Smooth muscle cell (in vitro differentiated cells): ENCODE measurements around the gene CC2D1A. TPM values are rescaled to one million over a fixed set of nuclear protein-coding genes. Genes with fewer than 3 reads are reported as not detected.
A peak's percentile ranks its signal among the peaks of the same experiment; 100 is the strongest.

Experiments
- DNase-seq: peaks from one replicate; lab custom pipeline; 2025; ENCODE audit not compliant: unreplicated experiment; lab: John Stamatoyannopoulos, UW
- H2AFZ ChIP-seq: fragments of 200-600 bp; sonication (generic); 2 replicates; pipeline ENCODE4 v1.6.0; 2016; ENCODE audit warnings: antibody characterized with exemption, low read depth, mild to moderate bottlenecking
- H3F3A ChIP-seq: fragments of 200-600 bp; sonication (generic); 2 replicates; pipeline ENCODE4 v1.6.0; 2017; ENCODE audit warnings: antibody characterized with exemption, low read depth
- H3K27ac ChIP-seq: fragments of 200-600 bp; sonication (generic); 2 replicates; pipeline ENCODE4 v1.5.1; 2016; ENCODE audit warnings: low read depth, mild to moderate bottlenecking
- H3K27me3 ChIP-seq: fragments of 200-600 bp; sonication (generic); 2 replicates; pipeline ENCODE4 v1.6.1; 2016; ENCODE audit warnings: low read depth, mild to moderate bottlenecking
- H3K36me3 ChIP-seq: fragments of 200-600 bp; sonication (generic); 2 replicates; pipeline ENCODE4 v1.5.1; 2016; ENCODE audit warnings: low read depth
- H3K4me1 ChIP-seq: fragments of 200-600 bp; sonication (generic); 2 replicates; pipeline ENCODE4 v1.5.1; 2016; ENCODE audit warnings: low read depth
- H3K4me2 ChIP-seq: fragments of 200-600 bp; sonication (generic); 2 replicates; pipeline ENCODE4 v1.6.0; 2016; ENCODE audit warnings: mild to moderate bottlenecking
- H3K4me3 ChIP-seq: fragments of 200-600 bp; sonication (generic); 2 replicates; pipeline ENCODE4 v1.5.1; 2016; ENCODE audit warnings: mild to moderate bottlenecking
- H3K79me2 ChIP-seq: fragments of 200-600 bp; sonication (generic); 2 replicates; pipeline ENCODE4 v1.6.0; 2016; ENCODE audit warnings: low read depth, mild to moderate bottlenecking
- H3K9ac ChIP-seq: fragments of 200-600 bp; sonication (generic); 2 replicates; pipeline ENCODE4 v1.6.0; 2016; ENCODE audit warnings: low read depth
- H3K9me3 ChIP-seq: fragments of 200-600 bp; sonication (generic); replicated peaks from 2 replicates; pipeline ENCODE4 v1.5.1; 2016; ENCODE audit warnings: low read depth
- H4K20me1 ChIP-seq: fragments of 200-600 bp; sonication (generic); 2 replicates; pipeline ENCODE4 v1.6.0; 2016; ENCODE audit warnings: low read depth
- CTCF ChIP-seq: fragments of 200-600 bp; sonication (generic); IDR thresholded peaks from 2 replicates; pipeline ENCODE4 v1.5.1; 2017; ENCODE audit warnings: borderline replicate concordance, mild to moderate bottlenecking, antibody characterized with exemption; ENCODE audit not compliant: insufficient read depth, poor library complexity, severe bottlenecking
- WGBS: methylation state at CpG from one replicate; pipeline ENCODE4 v1.1.7; 2016; ENCODE audit warnings: low lambda C conversion rate; 5-methylcytosine and 5-hydroxymethylcytosine counted together
- microRNA counts: library from miRNA; unstranded; fragments of <30 nt; microRNA quantifications from one replicate; lab custom pipeline; 2016
- microRNA-seq: library from miRNA; unstranded; fragments of <30 nt; microRNA quantifications from one replicate; pipeline ENCODE4, GENCODE V29; 2016; ENCODE audit warnings: borderline number of aligned reads
- polyA plus RNA-seq: library from polyadenylated mRNA; unstranded; fragments of >200 nt; fragmentation: Nextera tagmentation; extraction: Ambion mirVana; gene quantifications from 2 replicates; pipeline ENCODE4 v1.2.1, GENCODE V29; 2016
- small RNA-seq: library from RNA; depleted of rRNA; stranded (forward); fragments of <200 nt; gene quantifications from one replicate; pipeline ENCODE3, GENCODE V24; 2014
- total RNA-seq: library from RNA; depleted of rRNA; stranded (reverse); fragments of >200 nt; gene quantifications from 2 replicates; pipeline ENCODE4 v1.2.3, GENCODE V29; 2014

The CC2D1A gene
- total and polyA plus RNA-seq, 2 experiments from 2014 or later = 8.0 to 26.3 TPM

- H3K79me2 ChIP-seq = no peaks in the 10 kb centered on the region
- no peak overlapping the region for H2AFZ ChIP-seq
- no peaks in the 10 kb centered on the region for H3K36me3 ChIP-seq
- DNase-seq = peak; percentile 50
- H3K9ac ChIP-seq = no peak overlapping the region
- peak overlapping the region; percentile 42 for H3K4me3 ChIP-seq
- no peaks in the 10 kb centered on the region for H4K20me1 ChIP-seq
- no peaks in the 10 kb centered on the region for H3K9me3 ChIP-seq
- no peaks in the 10 kb centered on the region for H3F3A ChIP-seq
- H3K27ac ChIP-seq = no peak overlapping the region
- WGBS = 27% methylated on average over 6 of the region's 12 CpGs
- H3K4me1 ChIP-seq = peaks cover 6% of the 10 kb centered on the region
- H3K27me3 ChIP-seq = no peaks in the 10 kb centered on the region
- peak overlapping the region; percentile 86 for H3K4me2 ChIP-seq
- no peak for TF ChIP-seq CTCF
These were observed 73.2 kb downstream of the CC2D1A start for GRCh38 chr19:13979244-13979615.

GRCh38 chr19:13979686-13980085 is 73.7 kb downstream of the CC2D1A start:
- Histone ChIP-seq H3K79me2 (no peaks in the 10 kb centered on the region), H2AFZ (no peak overlapping the region), H3K4me2 (peak overlapping the region; percentile 86), H3K9me3 (no peaks in the 10 kb centered on the region), H4K20me1 (no peaks in the 10 kb centered on the region), H3K4me1 (peaks cover 6% of the 10 kb centered on the region), H3K4me3 (no peak overlapping the region), H3K27me3 (no peaks in the 10 kb centered on the region), H3K27ac (no peak overlapping the region), H3F3A (no peaks in the 10 kb centered on the region), H3K9ac (no peak overlapping the region), H3K36me3 (no peaks in the 10 kb centered on the region)
- no peak for TF ChIP-seq CTCF
- no peak for DNase-seq
- WGBS = 93% methylated on average over 12 of the region's 12 CpGs

GRCh38 chr19:13980340-13980739 is 74.3 kb downstream of the CC2D1A start:
- H3K9ac ChIP-seq = no peak overlapping the region
- no peak for TF ChIP-seq CTCF
- no peak for DNase-seq
- no peaks in the 10 kb centered on the region for H3F3A ChIP-seq
- H3K27ac ChIP-seq = no peak overlapping the region
- peaks cover 6% of the 10 kb centered on the region for H3K4me1 ChIP-seq
- H3K4me2 ChIP-seq = no peak overlapping the region
- no peak overlapping the region for H2AFZ ChIP-seq
- no peaks in the 10 kb centered on the region for H3K79me2 ChIP-seq
- no peaks in the 10 kb centered on the region for H3K36me3 ChIP-seq
- WGBS = 97% methylated on average over 15 of the region's 15 CpGs
- no peak overlapping the region for H3K4me3 ChIP-seq
- no peaks in the 10 kb centered on the region for H4K20me1 ChIP-seq
- H3K9me3 ChIP-seq = no peaks in the 10 kb centered on the region
- H3K27me3 ChIP-seq = no peaks in the 10 kb centered on the region

MicroRNA genes within 50 kb of the gene (microRNA counts, 767-probe panel; counts per million panel counts)
- microRNA hsa-miR-181c-5p (lab: Ali Mortazavi, UCI) = 6,196 counts per million, percentile 31 among the panel's probes with 10 or more counts

Small RNA genes lying within 50 kb of the gene (microRNA-seq; reads per million reads assigned to microRNA genes)
- 1,026 reads per million, percentile 80 among the genes with 10 or more reads in this experiment for gene MIR181C
- gene MIR181D = 843 reads per million, percentile 77 among the genes with 10 or more reads in this experiment

Small RNA genes lying within 50 kb of the gene (small RNA-seq; reads per million reads assigned to genes)
- gene MIR181C (43.7 reads per million, percentile 95 among the genes with 10 or more reads in this experiment), gene MIR181D (31.8 reads per million, percentile 93 among the genes with 10 or more reads in this experiment)

Other genes with a start within 250 kb of the CC2D1A start
- 17.3 and 20.2 TPM in 2 replicates for gene MRI1, start 141.7 kb upstream of the CC2D1A start, total RNA-seq
- gene MRI1, start 141.7 kb upstream of the CC2D1A start, polyA plus RNA-seq = 9.3 and 11.7 TPM in 2 replicates
- 117 and 192 TPM in 2 replicates for gene C19orf53, start 131.7 kb upstream of the CC2D1A start, total RNA-seq
- 298 TPM in 2 replicates for gene C19orf53, start 131.7 kb upstream of the CC2D1A start, polyA plus RNA-seq
- 3.0 and 4.7 TPM in 2 replicates for gene ZSWIM4, start 110.8 kb upstream of the CC2D1A start, total RNA-seq
- 5.8 and 8.2 TPM in 2 replicates for gene ZSWIM4, start 110.8 kb upstream of the CC2D1A start, polyA plus RNA-seq
- gene NANOS3, start 29.1 kb upstream of the CC2D1A start, total RNA-seq = not detected in 2 replicates
- gene NANOS3, start 29.1 kb upstream of the CC2D1A start, polyA plus RNA-seq = 2.7 and 2.8 TPM in 2 replicates
- gene BRME1, start 84 bp upstream of the CC2D1A start, total RNA-seq = 0.72 and 1.2 TPM in 2 replicates
- gene BRME1, start 84 bp upstream of the CC2D1A start, polyA plus RNA-seq = 2.2 and 3.3 TPM in 2 replicates
- 5.2 and 8.9 TPM in 2 replicates for gene PODNL1, start 32.2 kb downstream of the CC2D1A start, total RNA-seq
- gene PODNL1, start 32.2 kb downstream of the CC2D1A start, polyA plus RNA-seq = 34.3 and 53.9 TPM in 2 replicates
- 12.4 and 15.9 TPM in 2 replicates for gene DCAF15, start 46.3 kb downstream of the CC2D1A start, total RNA-seq
- 27.0 and 30.9 TPM in 2 replicates for gene DCAF15, start 46.3 kb downstream of the CC2D1A start, polyA plus RNA-seq
- gene RFX1, start 100.1 kb downstream of the CC2D1A start, total RNA-seq = 0.45 and 2.2 TPM in 2 replicates
- 2.2 and 2.8 TPM in 2 replicates for gene RFX1, start 100.1 kb downstream of the CC2D1A start, polyA plus RNA-seq
- gene RLN3, start 121.9 kb downstream of the CC2D1A start, total RNA-seq = not detected in 2 replicates
- not detected in 2 replicates for gene RLN3, start 121.9 kb downstream of the CC2D1A start, polyA plus RNA-seq
- gene IL27RA, start 125.6 kb downstream of the CC2D1A start, total RNA-seq = 1.4 and 3.1 TPM in 2 replicates
- gene IL27RA, start 125.6 kb downstream of the CC2D1A start, polyA plus RNA-seq = 3.8 and 7.1 TPM in 2 replicates
- 1.6 TPM in 1 of 2 replicates, not detected in the other for gene PALM3, start 155.9 kb downstream of the CC2D1A start, total RNA-seq
- 0.55 and 1.4 TPM in 2 replicates for gene PALM3, start 155.9 kb downstream of the CC2D1A start, polyA plus RNA-seq
- 2.4 TPM in 1 of 2 replicates, not detected in the other for gene MISP3, start 166.6 kb downstream of the CC2D1A start, total RNA-seq
- 0.61 and 2.0 TPM in 2 replicates for gene MISP3, start 166.6 kb downstream of the CC2D1A start, polyA plus RNA-seq
- gene C19orf67, start 179.6 kb downstream of the CC2D1A start, total RNA-seq = not detected in 2 replicates
- gene C19orf67, start 179.6 kb downstream of the CC2D1A start, polyA plus RNA-seq = 0.17 and 0.49 TPM in 2 replicates
- gene SAMD1, start 184.6 kb downstream of the CC2D1A start, total RNA-seq = 35.0 and 46.7 TPM in 2 replicates
- gene SAMD1, start 184.6 kb downstream of the CC2D1A start, polyA plus RNA-seq = 71.3 and 84.1 TPM in 2 replicates
- gene PRKACA, start 211.6 kb downstream of the CC2D1A start, total RNA-seq = 20.7 and 30.3 TPM in 2 replicates
- gene PRKACA, start 211.6 kb downstream of the CC2D1A start, polyA plus RNA-seq = 11.1 and 14.4 TPM in 2 replicates
- gene ASF1B, start 230.4 kb downstream of the CC2D1A start, total RNA-seq = 6.4 and 13.4 TPM in 2 replicates
- 7.1 and 11.3 TPM in 2 replicates for gene ASF1B, start 230.4 kb downstream of the CC2D1A start, polyA plus RNA-seq